Activated CD4-positive, alpha-beta T cell treated with anti-CD3 and anti-CD28 coated beads for 36 hours (primary cell): Measurements from ENCODE around the gene LHFPL2. TPM values are rescaled to one million over a fixed set of nuclear protein-coding genes. Genes with fewer than 3 reads are reported as not detected.
"Not testable (repeated sequence)": the region's sequence is repeated elsewhere in the genome, so short reads cannot be mapped to it uniquely, and the experiment has no call there.

Experiments used
- ATAC-seq: fragments of 200-7000 bp; cut with Tn5 transposase; one replicate; pipeline ENCODE4 v1.10.0; 2021; ENCODE audit warnings: mild to moderate bottlenecking, moderate library complexity
- CTCF ChIA-PET: fragments of 350-600 bp; sonication (Branson Sonifier 250); formaldehyde crosslinking; loops from one replicate; lab custom pipeline; 2021; ENCODE audit warnings: antibody characterized with exemption; lab: Charles Lee
- POLR2A ChIA-PET: fragments of 350-600 bp; sonication (Branson Sonifier 250); formaldehyde crosslinking; loops from one replicate; lab custom pipeline; 2021; ENCODE audit warnings: antibody characterized with exemption, inconsistent platforms; lab: Charles Lee
- DNase-seq: peaks from one replicate; pipeline ENCODE4 v3.0.0-alpha.2; 2020
- H3K27ac Mint-ChIP-seq: one replicate; pipeline ENCODE4 v1.8.0; 2021; ENCODE audit warnings: mixed read lengths
- H3K27me3 Mint-ChIP-seq: one replicate; pipeline ENCODE4 v1.8.0; 2021; ENCODE audit warnings: mixed read lengths
- H3K36me3 Mint-ChIP-seq: one replicate; pipeline ENCODE4 v1.8.0; 2021; ENCODE audit warnings: low read depth, mixed read lengths
- H3K4me1 Mint-ChIP-seq: one replicate; pipeline ENCODE4 v1.8.0; 2021; ENCODE audit warnings: mixed read lengths
- H3K4me3 Mint-ChIP-seq: one replicate; pipeline ENCODE4 v1.8.0; 2021; ENCODE audit warnings: mild to moderate bottlenecking, moderate library complexity, mixed read lengths
- H3K9me3 Mint-ChIP-seq: one replicate; pipeline ENCODE4 v1.8.0; 2021; ENCODE audit warnings: low read depth, mixed read lengths
- intact Hi-C, 2 experiments: fragments of 100-400 bp; cut with DNase I in 1 of 2; cut with micrococcal nuclease in 1 of 2; formaldehyde crosslinking; loops; one replicate each; pipeline versions ENCODE4 v1.14.2 to v1.15.1; 2022 to 2024; cut with DNase I, micrococcal nuclease
- total RNA-seq, 2 experiments: library from RNA; stranded (reverse); gene quantifications; one replicate each; pipeline ENCODE4 v1.2.3, GENCODE V29; 2021

Gene LHFPL2, protein sequence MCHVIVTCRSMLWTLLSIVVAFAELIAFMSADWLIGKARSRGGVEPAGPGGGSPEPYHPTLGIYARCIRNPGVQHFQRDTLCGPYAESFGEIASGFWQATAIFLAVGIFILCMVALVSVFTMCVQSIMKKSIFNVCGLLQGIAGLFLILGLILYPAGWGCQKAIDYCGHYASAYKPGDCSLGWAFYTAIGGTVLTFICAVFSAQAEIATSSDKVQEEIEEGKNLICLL
- total RNA-seq = under 1 TPM; 0.14 to 0.21 TPM

DNA sequence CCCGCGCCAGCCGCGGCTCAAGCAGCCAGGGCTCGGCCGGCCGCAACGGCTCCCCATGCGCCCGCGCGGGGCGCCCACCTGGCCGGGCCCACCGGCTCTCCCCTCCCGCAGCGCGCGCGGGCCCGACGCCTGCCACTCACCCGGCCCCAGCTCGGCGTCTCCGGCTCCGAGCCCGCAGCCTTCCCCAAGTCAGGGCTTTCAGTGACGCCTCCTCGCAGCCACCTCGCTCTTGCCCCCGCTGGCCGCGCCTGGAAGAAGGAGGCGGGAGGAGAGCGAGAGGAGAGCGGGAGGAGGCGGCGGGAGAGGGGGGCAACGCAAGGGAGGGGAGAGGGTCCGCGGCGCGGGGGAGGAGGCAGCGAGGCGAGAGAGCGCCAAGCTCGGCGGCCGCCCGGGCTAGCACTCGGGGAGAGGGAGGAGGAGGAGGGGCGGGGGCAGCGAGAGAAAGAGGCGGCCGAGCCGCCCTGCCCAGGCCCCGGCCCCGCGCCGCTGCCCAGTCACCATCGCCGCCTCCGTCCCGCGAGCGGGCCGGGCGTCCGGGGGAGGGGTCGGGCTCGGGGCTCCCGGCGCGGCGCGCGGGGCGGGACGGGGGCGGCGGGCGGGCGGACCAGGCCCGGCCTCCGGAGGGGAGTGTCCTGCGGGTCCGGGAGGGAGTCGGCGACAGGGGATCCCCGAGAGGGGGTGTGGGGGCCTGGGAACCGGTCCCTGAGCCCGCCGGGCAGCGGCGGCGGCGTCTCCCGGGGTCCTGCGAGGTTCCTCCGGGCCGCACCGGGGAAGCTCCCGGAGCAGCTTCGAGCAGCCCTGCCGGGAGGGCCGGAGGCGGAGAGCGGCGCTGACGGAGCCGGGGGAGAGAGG lies at the start of gene LHFPL2:
TSS of gene LHFPL2 (minus strand) at position 414 of the 852 bp plus-strand sequence. CDS start 138,559 bp downstream, outside the sequence.
- H3K4me1 Mint-ChIP-seq = peaks cover 11% of the 10 kb centered on the region
- peak; percentile 56 for DNase-seq
- ChIA-PET POLR2A (no interaction called here), CTCF (interaction anchor here (0.7 to 0.9 kb wide), 2 partner anchors 11 to 190 kb away, joined by 3 read pairs; no protein-coding TSS in a partner anchor)
- peak within 1 kb of the TSS; percentile 62 for H3K4me3 Mint-ChIP-seq
- H3K9me3 Mint-ChIP-seq = no peaks in the 10 kb centered on the region
- H3K36me3 Mint-ChIP-seq = no peaks in the 10 kb centered on the region
- peak; percentile 67 for ATAC-seq
- H3K27ac Mint-ChIP-seq = no peak within 1 kb of the TSS
- intact Hi-C loops = no loop called here
- H3K27me3 Mint-ChIP-seq = peaks cover 36% of the 10 kb centered on the region

DNA sequence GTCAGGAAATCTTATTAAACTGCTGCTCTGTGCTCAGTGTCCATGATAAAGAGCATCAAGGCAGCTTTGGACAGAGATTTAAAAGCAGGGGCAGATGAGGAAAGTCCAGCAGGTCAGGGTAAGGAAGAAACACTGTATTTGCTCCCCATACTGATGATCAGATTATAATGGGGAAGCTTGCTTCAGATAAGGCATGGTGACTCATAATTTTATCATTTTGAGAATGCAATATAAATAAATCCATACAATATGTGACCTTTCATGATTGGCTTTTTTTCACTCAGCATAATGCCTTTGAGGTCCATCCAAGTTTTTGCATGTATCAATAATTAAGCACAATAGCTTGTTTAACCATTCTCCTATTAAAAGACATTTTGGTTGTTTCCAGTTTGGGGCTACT lies 48.1 kb upstream of the LHFPL2 start:
- DNase-seq (no peak), ATAC-seq (no peak)
- Mint-ChIP-seq H3K9me3 (peaks cover 4% of the 10 kb centered on the region), H3K27me3 (no peaks in the 10 kb centered on the region), H3K4me3 (no peak overlapping the region), H3K4me1 (no peaks in the 10 kb centered on the region), H3K27ac (no peak overlapping the region), H3K36me3 (no peaks in the 10 kb centered on the region)
- ChIA-PET CTCF (interaction anchor here (0.7 kb wide), 1 partner anchor 161 kb away, joined by 3 read pairs; no protein-coding TSS in a partner anchor), POLR2A (no interaction called here)
- intact Hi-C loops = no loop called here

DNA sequence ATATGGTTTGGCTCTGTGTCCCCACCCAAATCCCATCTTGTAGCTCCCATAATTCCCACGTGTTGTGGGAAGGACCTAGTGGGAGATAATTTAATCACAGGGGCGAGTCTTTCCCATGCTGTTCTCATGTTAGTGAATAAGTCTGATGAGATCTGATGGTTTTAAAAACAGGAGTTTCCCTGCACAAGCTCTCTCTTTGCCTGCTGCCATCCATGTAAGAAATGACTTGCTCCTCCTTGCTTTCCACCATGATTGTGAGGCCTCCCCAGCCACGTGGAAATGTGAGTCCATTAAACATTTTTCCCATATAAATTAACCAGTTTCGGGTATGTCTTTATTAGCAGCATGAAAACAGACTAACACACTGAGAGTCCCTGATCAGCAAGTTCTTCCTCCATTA lies 47.5 kb upstream of the LHFPL2 start:
- H3K4me3 Mint-ChIP-seq, POLR2A ChIA-PET, ATAC-seq, H3K27ac Mint-ChIP-seq, H3K9me3 Mint-ChIP-seq, H3K36me3 Mint-ChIP-seq, DNase-seq, intact Hi-C loops, CTCF ChIA-PET, H3K27me3 Mint-ChIP-seq, H3K4me1 Mint-ChIP-seq: not testable (repeated sequence)

DNA sequence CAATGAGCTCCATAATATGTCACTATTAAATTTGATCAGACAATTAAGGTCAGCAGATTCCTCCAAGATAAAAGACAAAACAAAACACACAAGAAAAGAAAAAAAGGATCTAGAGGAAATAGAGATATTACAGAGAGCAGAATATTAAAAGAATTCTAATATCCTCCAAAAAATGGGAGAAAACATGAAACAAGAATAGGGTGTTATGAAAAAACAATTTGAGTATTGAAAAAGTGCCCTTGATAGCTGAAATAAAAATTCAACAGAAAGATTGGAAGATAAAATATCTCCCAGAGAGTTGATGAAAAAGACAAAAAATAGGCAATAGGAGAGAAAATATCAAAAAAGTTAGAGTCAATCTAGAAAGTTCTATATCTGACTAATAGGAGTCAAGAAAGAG lies 44.8 kb upstream of the LHFPL2 start:
- peaks cover 2% of the 10 kb centered on the region for H3K27me3 Mint-ChIP-seq
- ATAC-seq = no peak
- no peaks in the 10 kb centered on the region for H3K36me3 Mint-ChIP-seq
- ChIA-PET CTCF (no interaction called here), POLR2A (no interaction called here)
- peaks cover 4% of the 10 kb centered on the region for H3K9me3 Mint-ChIP-seq
- intact Hi-C loops = no loop called here
- no peak for DNase-seq
- no peak overlapping the region for H3K4me3 Mint-ChIP-seq
- H3K4me1 Mint-ChIP-seq = no peaks in the 10 kb centered on the region
- H3K27ac Mint-ChIP-seq = no peak overlapping the region

- H3K4me3 Mint-ChIP-seq = no peak overlapping the region
- no peak overlapping the region for H3K27ac Mint-ChIP-seq
- intact Hi-C loops = no loop called here
These were observed 42.8 kb upstream of the LHFPL2 start for GRCh38 chr5:78691084-78691960.

DNA sequence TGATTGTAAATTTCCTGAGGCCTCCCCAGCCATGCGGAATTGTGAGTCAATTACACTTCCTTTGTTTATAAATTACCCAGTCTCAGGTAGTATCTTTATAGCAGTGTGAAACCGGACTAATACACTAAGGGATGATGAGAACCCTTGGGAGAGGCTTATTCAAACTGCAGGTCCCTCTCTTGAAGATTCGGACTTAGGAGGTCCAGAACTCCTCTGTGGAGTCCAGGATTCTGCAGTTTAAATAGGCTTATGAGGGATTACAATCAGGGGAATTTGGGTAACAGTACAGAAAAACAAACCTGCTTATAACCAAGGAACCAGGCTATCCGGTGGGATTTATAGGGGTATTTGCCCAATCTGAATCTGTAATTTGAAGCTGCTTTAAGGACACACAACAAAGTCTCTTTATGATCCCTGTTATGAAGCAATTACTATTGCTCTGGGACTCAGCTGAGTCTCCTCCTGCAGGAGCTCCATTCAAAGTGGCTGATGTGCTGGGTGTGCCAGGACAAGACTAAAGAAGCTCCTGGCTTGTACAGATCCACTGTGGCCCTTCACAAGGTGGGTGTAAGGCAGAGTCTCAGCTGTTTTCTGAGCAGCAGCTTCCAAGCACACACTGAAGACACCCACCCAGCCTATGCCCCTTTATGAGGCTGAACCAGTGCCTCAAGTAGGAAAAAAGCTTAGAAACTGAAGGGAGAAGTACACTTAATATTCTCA lies 41.8 kb upstream of the LHFPL2 start:
- Mint-ChIP-seq H3K27ac (no peak overlapping the region), H3K27me3 (peaks cover 7% of the 10 kb centered on the region), H3K36me3 (peaks cover 2% of the 10 kb centered on the region), H3K4me3 (no peak overlapping the region), H3K4me1 (no peaks in the 10 kb centered on the region), H3K9me3 (peaks cover 4% of the 10 kb centered on the region)
- ATAC-seq (no peak), DNase-seq (no peak)
- ChIA-PET CTCF (interaction anchor here (0.7 kb wide), 1 partner anchor 63 kb away, joined by 4 read pairs; no protein-coding TSS in a partner anchor), POLR2A (no interaction called here)
- intact Hi-C loops = no loop called here

More at GRCh38 chr5:78691084-78691960, 42.8 kb upstream of the LHFPL2 start:
- ChIA-PET POLR2A (no interaction called here), CTCF (interaction anchor here (0.6 to 1.1 kb wide), 2 partner anchors 105 to 383 kb away, joined by 3 read pairs; no protein-coding TSS in a partner anchor)
- H3K4me1 Mint-ChIP-seq = no peaks in the 10 kb centered on the region
- H3K27me3 Mint-ChIP-seq = peaks cover 7% of the 10 kb centered on the region
- peaks cover 4% of the 10 kb centered on the region for H3K9me3 Mint-ChIP-seq
- no peak for ATAC-seq
- H3K36me3 Mint-ChIP-seq = peaks cover 2% of the 10 kb centered on the region
- no peak for DNase-seq

GRCh38 chr5:78689540-78690252 lies 41.1 kb upstream of the LHFPL2 start:
- intact Hi-C loops = no loop called here
- DNase-seq (no peak), ATAC-seq (no peak)
- peaks cover 2% of the 10 kb centered on the region for H3K36me3 Mint-ChIP-seq
- no peak overlapping the region for H3K27ac Mint-ChIP-seq
- H3K27me3 Mint-ChIP-seq = peaks cover 7% of the 10 kb centered on the region
- ChIA-PET POLR2A (no interaction called here), CTCF (no interaction called here)
- H3K9me3 Mint-ChIP-seq = peaks cover 4% of the 10 kb centered on the region
- H3K4me3 Mint-ChIP-seq = no peak overlapping the region
- H3K4me1 Mint-ChIP-seq = no peaks in the 10 kb centered on the region

GRCh38 chr5:78687514-78687913 lies 38.9 kb upstream of the LHFPL2 start:
- H3K4me1 Mint-ChIP-seq, DNase-seq, H3K4me3 Mint-ChIP-seq, H3K36me3 Mint-ChIP-seq, H3K9me3 Mint-ChIP-seq, H3K27ac Mint-ChIP-seq, CTCF ChIA-PET, intact Hi-C loops, ATAC-seq, POLR2A ChIA-PET: not testable (repeated sequence)
- peaks cover 12% of the 10 kb centered on the region for H3K27me3 Mint-ChIP-seq

DNA sequence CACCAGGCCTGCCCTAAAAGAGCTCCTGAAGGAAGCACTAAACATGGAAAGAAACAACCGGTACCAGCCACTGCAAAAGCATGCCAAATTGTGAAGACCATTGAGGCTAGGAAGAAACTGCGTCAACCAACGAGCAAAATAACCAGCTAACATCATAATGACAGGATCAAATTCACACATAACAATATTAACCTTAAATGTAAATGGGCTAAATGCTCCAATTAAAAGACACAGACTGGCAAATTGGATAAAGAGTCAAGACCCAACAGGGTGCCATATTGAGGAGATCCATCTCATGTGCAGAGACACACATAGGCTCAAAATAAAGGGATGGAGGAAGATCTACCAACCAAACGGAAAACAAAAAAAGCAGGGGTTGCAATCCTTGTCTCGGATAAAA lies 35.3 kb upstream of the LHFPL2 start:
- H3K4me1 Mint-ChIP-seq, H3K36me3 Mint-ChIP-seq, H3K27ac Mint-ChIP-seq, CTCF ChIA-PET, DNase-seq, H3K27me3 Mint-ChIP-seq, H3K4me3 Mint-ChIP-seq, H3K9me3 Mint-ChIP-seq, ATAC-seq, POLR2A ChIA-PET, intact Hi-C loops: not testable (repeated sequence)

GRCh38 chr5:78679905-78680304 lies 31.3 kb upstream of the LHFPL2 start:
- no peaks in the 10 kb centered on the region for H3K36me3 Mint-ChIP-seq
- no peaks in the 10 kb centered on the region for H3K9me3 Mint-ChIP-seq
- H3K27ac Mint-ChIP-seq = no peak overlapping the region
- H3K27me3 Mint-ChIP-seq = peaks cover 5% of the 10 kb centered on the region
- DNase-seq (no peak), ATAC-seq (no peak)
- CTCF ChIA-PET = no interaction called here
- intact Hi-C loops = no loop called here
- no peaks in the 10 kb centered on the region for H3K4me1 Mint-ChIP-seq
- no peak overlapping the region for H3K4me3 Mint-ChIP-seq
- POLR2A ChIA-PET = no interaction called here
